ENCODE measurements around the gene CBLC. TPM values are rescaled to one million over a fixed set of nuclear protein-coding genes. Genes with fewer than 3 reads are reported as not detected.

The CBLC gene
- total RNA-seq, 4 donors from 2014 or later = not detected

DNA sequence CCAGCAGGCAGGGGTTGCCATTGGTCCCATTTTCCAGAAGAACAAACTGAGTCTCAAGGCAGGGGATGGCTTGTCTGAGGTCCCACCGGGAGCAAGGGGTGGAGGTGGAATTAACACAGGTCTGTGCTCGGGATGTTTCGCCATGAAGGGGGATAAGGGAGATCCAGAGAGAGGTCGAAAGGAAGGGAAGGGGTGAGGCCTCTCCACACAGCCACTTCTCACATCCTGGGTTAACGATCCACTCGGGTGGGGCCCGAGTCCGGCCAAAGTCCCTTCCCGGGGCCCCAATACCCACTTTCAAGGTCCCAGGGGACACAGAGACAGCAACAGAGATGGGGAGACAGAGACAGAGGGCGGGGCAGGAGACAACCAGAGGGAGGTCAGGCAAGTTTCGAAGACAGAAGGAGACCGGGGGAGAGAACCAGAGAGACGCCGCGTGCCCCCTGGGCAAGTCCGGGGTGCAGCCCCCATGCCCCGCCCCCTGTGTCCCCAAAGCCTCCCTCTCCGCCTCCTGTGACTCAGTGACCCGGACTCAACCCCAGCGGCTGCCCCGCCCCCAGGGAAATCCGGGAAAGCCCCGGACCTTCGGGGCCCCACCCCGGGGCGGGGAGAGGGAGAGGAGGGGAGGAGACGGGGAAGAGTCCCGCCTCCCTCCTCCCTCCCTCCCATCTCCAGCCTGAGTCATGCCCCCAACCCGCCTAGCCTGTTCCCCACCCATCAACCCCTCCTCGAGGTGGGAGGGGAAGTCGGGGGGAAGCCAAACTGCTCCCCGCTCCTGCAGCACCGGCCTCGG is 30.5 kb upstream of the CBLC start:
- 6 to 7% methylated on average over 28 to 29 of the region's 34 CpGs for WGBS, 2 donors
- no peaks in the 10 kb centered on the region for H3K27me3 ChIP-seq
- H3K36me3 ChIP-seq = peaks cover 0 to 11% (median 0%) of the 10 kb centered on the region in 3 donors
- TF ChIP-seq, protein P1, sequence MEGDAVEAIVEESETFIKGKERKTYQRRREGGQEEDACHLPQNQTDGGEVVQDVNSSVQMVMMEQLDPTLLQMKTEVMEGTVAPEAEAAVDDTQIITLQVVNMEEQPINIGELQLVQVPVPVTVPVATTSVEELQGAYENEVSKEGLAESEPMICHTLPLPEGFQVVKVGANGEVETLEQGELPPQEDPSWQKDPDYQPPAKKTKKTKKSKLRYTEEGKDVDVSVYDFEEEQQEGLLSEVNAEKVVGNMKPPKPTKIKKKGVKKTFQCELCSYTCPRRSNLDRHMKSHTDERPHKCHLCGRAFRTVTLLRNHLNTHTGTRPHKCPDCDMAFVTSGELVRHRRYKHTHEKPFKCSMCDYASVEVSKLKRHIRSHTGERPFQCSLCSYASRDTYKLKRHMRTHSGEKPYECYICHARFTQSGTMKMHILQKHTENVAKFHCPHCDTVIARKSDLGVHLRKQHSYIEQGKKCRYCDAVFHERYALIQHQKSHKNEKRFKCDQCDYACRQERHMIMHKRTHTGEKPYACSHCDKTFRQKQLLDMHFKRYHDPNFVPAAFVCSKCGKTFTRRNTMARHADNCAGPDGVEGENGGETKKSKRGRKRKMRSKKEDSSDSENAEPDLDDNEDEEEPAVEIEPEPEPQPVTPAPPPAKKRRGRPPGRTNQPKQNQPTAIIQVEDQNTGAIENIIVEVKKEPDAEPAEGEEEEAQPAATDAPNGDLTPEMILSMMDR (IDR thresholded peaks at IDR 0.05) = no peak
- peak; percentile 75 to 86 for TF ChIP-seq EP300 (IDR thresholded peaks at IDR 0.05)
- TF ChIP-seq POLR2A (IDR thresholded peaks at IDR 0.05) = peak in 1 of 2 donors; percentile 44
- H3K4me1 ChIP-seq = peaks cover 0 to 91% (median 61%) of the 10 kb centered on the region in 4 donors
- H3K9me3 ChIP-seq = no peaks in the 10 kb centered on the region
- peak; percentile 84 to 88 for DNase-seq (ENCODE audit: low spot score in 2 of 2)
- H3K4me3 ChIP-seq = peak overlapping the region; percentile 39 to 85 (median 54)
- peak overlapping the region; percentile 72 to 96 (median 92) for H3K27ac ChIP-seq

DNA sequence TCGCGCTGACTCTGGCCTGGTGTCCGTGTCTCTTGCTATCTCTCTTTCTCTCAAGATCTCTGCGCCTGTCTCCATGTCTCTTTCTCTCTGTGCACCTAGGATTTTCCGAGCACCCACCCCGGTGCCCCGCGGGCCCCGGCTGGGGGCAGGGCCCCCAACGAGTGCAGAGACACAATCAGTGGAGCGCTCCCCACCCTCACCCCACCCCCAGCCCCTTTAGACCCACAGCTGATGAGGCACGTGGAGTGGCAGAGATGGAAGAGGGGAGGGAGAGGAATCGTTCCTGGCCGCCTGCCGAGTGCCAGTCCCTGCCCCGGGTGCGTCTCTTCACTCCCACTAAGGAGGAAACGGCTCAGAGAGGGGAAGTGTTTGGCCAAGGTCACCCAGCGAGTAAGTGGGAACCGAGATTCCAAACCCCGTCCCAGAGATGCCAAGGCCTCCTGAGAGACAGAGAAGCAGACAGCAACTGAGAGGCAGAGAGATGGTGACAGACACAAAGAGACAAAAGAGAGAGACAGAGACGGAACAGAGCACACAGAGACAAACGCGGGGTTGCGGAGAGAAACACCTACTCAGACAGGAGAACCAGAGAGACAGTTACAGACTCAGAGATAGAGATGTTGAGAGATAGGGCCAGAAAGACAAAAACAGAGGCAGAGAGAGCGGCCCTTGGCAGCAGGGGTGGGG is 29.8 kb upstream of the CBLC start:
- Histone ChIP-seq H3K4me3 (peak overlapping the region; percentile 39 to 85 (median 54)), H3K27me3 (no peaks in the 10 kb centered on the region), H3K27ac (peak overlapping the region; percentile 72 to 96 (median 92)), H3K36me3 (peaks cover 0 to 18% (median 0%) of the 10 kb centered on the region in 3 donors), H3K4me1 (peaks cover 0 to 91% (median 61%) of the 10 kb centered on the region in 4 donors), H3K9me3 (no peaks in the 10 kb centered on the region)
- peak in 1 of 2 donors; percentile 52 for DNase-seq (ENCODE audit: low spot score in 2 of 2)
- 0 to 1% methylated on average over 26 of the region's 26 CpGs for WGBS, 2 donors
- no peak for TF ChIP-seq EP300 (IDR thresholded peaks at IDR 0.05)
- TF ChIP-seq, protein P1 (IDR thresholded peaks at IDR 0.05) = no peak
- TF ChIP-seq POLR2A (IDR thresholded peaks at IDR 0.05) = no peak

DNA sequence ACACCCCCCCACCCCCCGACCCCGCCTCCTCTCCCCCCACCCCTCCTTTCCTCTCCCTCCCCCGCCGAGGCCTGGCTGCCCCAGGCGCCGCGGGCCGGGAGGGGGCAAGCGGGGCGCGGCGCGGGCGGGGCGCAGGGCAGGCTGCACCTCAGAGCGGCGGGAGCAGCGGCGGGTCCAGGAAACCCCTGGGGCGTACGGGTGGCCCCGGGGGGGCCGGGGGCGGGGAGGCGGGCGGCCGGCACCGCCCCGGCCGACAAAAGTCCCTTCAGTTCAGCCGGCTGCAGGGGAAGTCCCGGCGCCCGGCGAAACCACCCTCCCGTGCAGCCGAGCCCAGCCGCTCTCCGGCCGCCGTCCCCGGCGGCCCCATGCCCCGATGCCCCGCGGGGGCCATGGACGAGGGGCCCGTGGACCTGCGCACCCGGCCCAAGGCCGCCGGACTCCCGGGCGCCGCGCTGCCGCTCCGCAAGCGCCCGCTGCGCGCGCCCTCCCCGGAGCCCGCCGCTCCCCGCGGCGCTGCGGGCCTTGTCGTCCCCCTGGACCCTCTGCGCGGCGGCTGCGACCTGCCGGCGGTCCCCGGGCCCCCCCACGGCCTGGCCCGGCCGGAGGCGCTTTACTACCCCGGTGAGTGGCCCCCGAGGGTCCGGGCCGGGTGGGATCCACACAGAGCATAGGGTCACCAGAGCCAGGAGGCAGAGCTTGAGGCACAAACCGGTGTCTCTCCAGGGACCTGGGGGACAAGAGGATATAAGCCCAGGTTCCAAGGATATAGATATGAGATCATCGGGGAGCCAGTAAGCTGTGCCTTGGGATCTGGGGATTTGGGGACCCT is 29.1 kb upstream of the CBLC start, which contains the start of gene BCL3:
Gene BCL3, plus strand, starts transcription at position 283 of the 829 bp plus-strand sequence. Its CDS starts 83 bp downstream, at position 366.
- no peaks in the 10 kb centered on the region for H3K9me3 ChIP-seq
- no peaks in the 10 kb centered on the region for H3K27me3 ChIP-seq
- no peak for DNase-seq (ENCODE audit: low spot score in 2 of 2)
- peak within 1 kb of the TSS; percentile 72 to 96 (median 92) for H3K27ac ChIP-seq
- peak within 1 kb of the TSS; percentile 42 to 85 (median 60) for H3K4me3 ChIP-seq
- peaks cover 0 to 18% (median 0%) of the 10 kb centered on the region in 3 donors for H3K36me3 ChIP-seq
- H3K4me1 ChIP-seq = peaks cover 0 to 91% (median 62%) of the 10 kb centered on the region in 4 donors
- TF ChIP-seq, protein P1 (IDR thresholded peaks at IDR 0.05) = no peak
- no peak for TF ChIP-seq POLR2A (IDR thresholded peaks at IDR 0.05)
- no peak for TF ChIP-seq EP300 (IDR thresholded peaks at IDR 0.05)
- WGBS, 2 donors = 1 to 13% methylated on average over 7 to 8 of the region's 88 CpGs

DNA sequence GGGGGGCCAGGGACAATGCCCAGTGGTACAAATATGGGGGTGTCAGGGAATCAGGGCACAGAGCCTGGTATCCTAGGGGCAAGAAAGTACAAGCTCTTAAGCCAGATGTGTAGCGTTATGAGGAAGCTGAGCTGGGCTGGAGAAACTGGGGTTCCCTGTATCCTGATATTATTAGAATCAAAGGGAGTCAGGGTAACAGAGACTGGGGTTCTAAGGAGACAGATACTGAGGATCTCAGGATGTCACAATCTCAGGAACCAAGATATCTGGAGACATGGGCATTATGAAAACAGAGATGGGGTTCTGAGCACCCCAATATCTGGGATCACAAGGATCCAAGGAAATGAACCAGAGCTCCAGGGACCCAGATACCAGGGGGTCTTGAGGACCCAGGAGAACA is 28.4 kb upstream of the CBLC start:
- Histone ChIP-seq H3K27ac (peak overlapping the region; percentile 72 to 96 (median 92)), H3K4me3 (peak overlapping the region; percentile 42 to 85 (median 60)), H3K27me3 (no peaks in the 10 kb centered on the region), H3K9me3 (no peaks in the 10 kb centered on the region), H3K36me3 (peaks cover 0 to 18% (median 0%) of the 10 kb centered on the region in 3 donors), H3K4me1 (peaks cover 0 to 91% (median 64%) of the 10 kb centered on the region in 4 donors)
- no peak for DNase-seq (ENCODE audit: low spot score in 2 of 2)
- 19 to 24% methylated on average over 1 of the region's 1 CpG for WGBS, 2 donors
- TF ChIP-seq, protein P1 (IDR thresholded peaks at IDR 0.05) = no peak
- no peak for TF ChIP-seq EP300 (IDR thresholded peaks at IDR 0.05)
- no peak for TF ChIP-seq POLR2A (IDR thresholded peaks at IDR 0.05)
